HepG2 (cell line): ENCODE measurements around the gene LTA.

Source experiments
- BHLHE40 ChIP-seq: IDR thresholded peaks from 2 replicates; pipeline ENCODE4 v1.6.1; 2011; ENCODE audit warnings: low read length, improper control_type of control experiment
- CTCF ChIP-seq: sonication (generic); formaldehyde crosslinking; IDR thresholded peaks from 2 replicates; pipeline ENCODE4 v1.5.0; 2020; ENCODE audit warnings: mild to moderate bottlenecking, missing genetic modification reagents, moderate library complexity
- HOMEZ ChIP-seq: IDR thresholded peaks from 2 replicates; pipeline ENCODE4 v1.6.1; 2016; ENCODE audit warnings: low read depth
- NFATC3 ChIP-seq: sonication (generic); formaldehyde crosslinking; IDR thresholded peaks from 2 replicates; pipeline ENCODE4 v1.5.1; 2020; ENCODE audit warnings: mild to moderate bottlenecking, missing genetic modification reagents
- RBFOX2 ChIP-seq: fragments of 200-400 bp; formaldehyde crosslinking; IDR thresholded peaks from 2 replicates; pipeline ENCODE4 v1.6.1; 2017; ENCODE audit warnings: low read depth, mild to moderate bottlenecking, low read length
- SUZ12 ChIP-seq: fragments of 150-350 bp; IDR thresholded peaks from 2 replicates; pipeline ENCODE4 v1.6.1; 2014; ENCODE audit warnings: low read depth, low read length
- ZNF33A ChIP-seq: sonication (generic); formaldehyde crosslinking; IDR thresholded peaks from 2 replicates; pipeline ENCODE4 v1.5.1; 2020; ENCODE audit warnings: missing genetic modification reagents, mild to moderate bottlenecking, moderate library complexity, borderline replicate concordance
- ZNF710 ChIP-seq: sonication (generic); formaldehyde crosslinking; IDR thresholded peaks from 2 replicates; pipeline ENCODE4 v1.5.0; 2020; ENCODE audit warnings: mild to moderate bottlenecking, missing genetic modification reagents, borderline replicate concordance

- TF ChIP-seq HOMEZ (CRISPR knock-in tag) (peak; percentile 77), CTCF (peak; percentile 39), SUZ12 (no peak), BHLHE40 (peak; percentile 24), ZNF710 (CRISPR knock-in tag) (peak; percentile 85), RBFOX2 (peak; percentile 78), NFATC3 (CRISPR knock-in tag) (peak; percentile 95; the same call in 1 of the 2 replicates), ZNF33A (CRISPR knock-in tag) (peak; percentile 77; the same call in 1 of the 2 replicates)
Measured at GRCh38 chr6:31541658-31542521, 30.2 kb upstream of the LTA start, which contains the start of gene DDX39B.
